GM12874 (cell line): Measurements from ENCODE around the gene RAB6B.

Source experiments
- TF ChIP-seq, protein P1 (sequence below): IDR thresholded peaks from 2 replicates; pipeline ENCODE4 v1.5.1; 2011; ENCODE audit warnings: low read depth, mild to moderate bottlenecking, control low read depth, low read length, moderate library complexity; ENCODE audit not compliant: insufficient read depth

Gene RAB6B

DNA sequence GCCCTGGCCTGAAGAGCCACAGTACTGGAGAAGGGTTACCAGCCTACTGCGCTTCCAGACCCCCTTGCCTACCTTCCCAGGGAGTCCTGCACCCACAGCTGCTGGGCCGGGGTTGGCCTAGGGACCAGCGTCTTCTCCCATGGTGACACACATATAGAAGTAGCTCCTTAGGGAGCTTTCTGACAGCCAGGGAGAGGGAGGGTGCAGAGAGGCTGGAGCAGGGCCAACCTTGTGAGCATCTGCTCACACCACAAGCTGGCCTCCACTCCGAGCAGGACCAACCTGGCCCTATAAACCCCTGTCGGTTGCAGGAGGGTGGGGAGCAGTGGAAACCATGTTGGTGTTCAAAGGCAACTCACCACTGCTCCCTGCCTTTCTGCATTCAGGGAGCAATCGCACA, 54.9 kb downstream of the RAB6B start:
- TF ChIP-seq, protein P1, sequence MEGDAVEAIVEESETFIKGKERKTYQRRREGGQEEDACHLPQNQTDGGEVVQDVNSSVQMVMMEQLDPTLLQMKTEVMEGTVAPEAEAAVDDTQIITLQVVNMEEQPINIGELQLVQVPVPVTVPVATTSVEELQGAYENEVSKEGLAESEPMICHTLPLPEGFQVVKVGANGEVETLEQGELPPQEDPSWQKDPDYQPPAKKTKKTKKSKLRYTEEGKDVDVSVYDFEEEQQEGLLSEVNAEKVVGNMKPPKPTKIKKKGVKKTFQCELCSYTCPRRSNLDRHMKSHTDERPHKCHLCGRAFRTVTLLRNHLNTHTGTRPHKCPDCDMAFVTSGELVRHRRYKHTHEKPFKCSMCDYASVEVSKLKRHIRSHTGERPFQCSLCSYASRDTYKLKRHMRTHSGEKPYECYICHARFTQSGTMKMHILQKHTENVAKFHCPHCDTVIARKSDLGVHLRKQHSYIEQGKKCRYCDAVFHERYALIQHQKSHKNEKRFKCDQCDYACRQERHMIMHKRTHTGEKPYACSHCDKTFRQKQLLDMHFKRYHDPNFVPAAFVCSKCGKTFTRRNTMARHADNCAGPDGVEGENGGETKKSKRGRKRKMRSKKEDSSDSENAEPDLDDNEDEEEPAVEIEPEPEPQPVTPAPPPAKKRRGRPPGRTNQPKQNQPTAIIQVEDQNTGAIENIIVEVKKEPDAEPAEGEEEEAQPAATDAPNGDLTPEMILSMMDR, result no peak

DNA sequence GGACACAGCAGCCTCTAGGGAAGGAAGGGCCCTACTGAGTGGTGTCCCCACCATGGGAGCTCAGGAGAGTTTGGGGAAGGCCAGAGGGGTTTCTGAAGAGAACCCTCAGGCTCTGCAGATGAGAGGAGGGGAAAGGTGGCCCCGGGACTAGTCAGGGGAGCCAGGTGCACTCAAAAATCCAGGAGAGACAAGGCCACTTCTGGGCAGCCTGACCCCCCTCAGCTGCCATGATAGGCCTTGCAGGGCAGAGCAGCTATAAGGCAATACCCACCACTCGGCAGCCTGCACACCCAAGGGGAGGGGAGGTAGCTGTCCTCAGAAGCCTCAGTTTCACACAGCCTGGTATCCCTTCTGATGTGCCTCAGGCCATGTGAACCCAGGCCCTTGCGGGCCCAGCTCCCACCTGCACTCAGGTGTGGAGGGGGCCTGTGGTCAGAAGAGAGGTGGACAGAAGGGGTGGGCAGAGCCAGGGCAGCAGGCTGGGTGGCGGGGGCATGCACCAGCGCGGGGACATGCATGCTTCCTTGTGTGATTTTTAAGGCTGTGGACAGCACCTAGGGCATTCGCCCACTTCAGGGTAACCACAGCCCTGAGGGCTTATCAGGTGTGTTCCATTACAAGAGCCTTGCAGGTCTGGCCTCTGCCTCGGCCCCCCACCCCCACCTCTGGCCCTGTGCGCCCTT, 55.5 kb downstream of the RAB6B start:
- TF ChIP-seq, protein P1, result no peak

DNA sequence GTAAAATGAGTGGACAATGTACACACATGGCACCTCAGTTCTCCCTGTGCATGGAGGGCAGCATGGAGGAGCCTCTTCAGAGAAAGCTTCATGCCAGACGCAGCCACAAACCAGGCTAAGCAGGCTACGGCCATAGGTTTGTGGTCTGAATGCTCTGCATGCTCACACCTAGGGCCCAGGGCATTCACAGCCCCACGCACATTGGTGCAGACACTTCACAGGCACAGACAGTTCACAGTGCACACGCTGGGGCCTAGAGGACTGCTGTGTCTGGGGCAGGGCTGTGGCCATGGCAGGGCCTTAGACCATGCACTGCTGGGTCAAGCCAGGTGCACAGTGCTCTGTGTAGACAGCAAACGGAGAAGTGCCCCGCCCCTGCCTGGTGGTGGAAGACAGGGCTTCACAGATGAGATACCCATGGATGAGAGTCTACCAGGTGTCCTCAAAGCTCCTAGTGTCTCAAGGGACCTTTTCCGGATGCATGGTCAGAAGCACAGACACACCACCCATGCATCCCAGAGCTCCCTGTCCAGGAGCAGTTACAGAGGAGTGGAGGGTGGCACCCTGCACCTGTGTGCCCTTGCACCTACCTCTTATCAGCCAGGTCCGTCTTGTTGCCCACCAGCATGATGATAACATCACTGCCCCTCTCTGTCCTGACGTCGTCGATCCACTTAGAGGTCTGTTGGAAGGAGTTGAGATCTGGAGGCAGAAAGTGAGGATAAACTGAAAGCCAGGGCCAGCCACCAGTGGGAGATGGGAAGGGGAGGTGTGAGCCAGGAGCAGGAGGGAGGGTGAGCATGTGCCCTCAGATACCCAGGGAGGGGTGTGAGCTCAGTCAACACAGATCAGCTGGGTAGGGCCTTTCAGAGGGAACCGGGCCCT, 56.5 kb downstream of the RAB6B start:
- TF ChIP-seq, protein P1, result no peak

DNA sequence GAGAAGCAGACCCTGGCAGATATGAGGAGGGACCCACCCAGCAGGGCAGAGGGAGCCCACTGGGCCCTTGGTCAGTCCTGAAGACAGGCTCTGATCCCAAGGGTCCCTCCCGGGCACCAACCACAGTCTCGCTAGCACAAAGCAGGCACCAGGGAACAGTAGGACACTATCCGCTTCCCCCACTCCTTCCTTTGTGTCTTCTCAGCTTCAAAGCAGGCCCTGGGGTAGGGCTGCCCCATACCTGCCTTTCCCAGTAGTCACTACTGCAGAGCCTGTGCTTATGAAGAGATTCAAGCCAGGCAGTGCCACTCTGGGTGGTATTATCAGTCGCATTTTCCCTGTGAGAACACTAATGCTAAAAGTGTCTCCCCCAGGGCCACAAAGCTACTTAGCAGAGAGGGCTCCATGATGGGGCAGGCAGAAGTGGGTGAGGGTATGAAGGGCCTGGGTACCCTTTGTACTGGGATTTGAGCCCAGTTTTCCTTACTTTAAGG, 57.3 kb downstream of the RAB6B start:
- TF ChIP-seq, protein P1, result no peak

DNA sequence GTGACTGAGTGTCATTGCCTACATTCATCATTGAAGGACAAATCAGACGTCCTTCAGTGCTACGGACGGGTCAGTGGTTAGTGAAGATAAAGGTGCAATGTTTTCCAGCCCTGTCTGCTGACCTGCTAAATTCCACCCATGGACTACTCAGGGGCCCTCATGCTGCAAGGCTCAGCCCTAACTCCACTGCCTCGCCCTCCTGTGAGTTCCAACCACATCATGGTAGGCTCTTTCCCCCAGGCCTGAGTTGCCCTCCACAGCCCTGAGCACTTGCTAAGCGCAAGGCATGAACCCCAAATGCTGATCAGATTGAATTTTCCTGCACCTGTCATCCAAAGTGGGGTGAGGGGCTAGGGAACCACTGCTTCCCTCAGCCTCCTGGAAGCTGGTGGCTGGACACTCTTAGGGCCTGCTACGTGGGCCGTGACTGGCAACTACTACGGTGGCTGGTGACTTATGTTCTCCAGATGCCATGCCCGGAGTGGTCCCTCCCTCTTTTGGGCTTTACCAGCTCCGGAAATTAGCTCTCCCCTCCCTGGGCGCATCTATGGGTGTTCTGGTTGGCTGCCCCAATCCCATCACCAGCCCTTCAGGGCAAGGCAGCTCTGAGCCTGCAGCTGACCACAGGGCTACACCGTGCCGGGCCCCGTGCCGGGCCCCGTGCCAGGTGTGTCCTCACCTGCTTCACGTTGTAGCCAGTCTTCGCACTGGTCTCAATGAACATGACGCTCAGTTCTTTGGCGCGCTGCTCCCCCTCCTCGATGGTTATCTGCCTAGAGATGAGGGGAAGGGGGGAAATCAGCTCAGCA, 58.0 kb downstream of the RAB6B start:
- TF ChIP-seq, protein P1, result no peak

DNA sequence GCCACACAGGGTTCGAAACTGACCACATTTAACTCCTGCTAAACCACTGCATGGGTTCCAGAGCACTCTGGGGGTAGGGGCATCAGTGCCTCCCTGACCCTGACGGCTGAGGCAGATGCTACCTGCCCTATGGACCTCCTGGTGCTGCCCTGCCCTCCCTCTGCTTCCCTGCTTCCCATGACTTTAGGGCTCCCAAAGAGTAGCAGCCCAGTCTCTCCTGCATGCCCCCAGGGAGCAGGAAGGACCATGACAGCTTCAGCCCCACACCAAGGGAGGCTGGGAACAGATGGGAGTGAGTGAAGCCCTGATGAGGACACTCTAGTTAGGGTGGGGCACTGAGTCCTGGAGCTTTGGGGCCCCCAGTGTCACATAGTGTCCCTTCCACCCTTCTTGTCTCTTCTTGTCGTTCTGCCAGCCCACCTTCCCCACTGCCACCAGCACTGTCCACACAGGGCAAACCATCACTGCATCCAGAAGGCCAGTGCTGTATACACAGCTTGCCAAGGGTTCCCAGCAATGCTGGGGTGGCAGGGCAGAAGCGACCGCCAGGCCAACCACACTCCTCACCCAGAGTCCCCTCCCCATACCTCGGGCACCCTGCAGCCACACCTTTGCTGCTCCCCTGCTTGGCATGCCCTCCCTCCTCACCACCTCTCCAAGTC, 59.1 kb downstream of the RAB6B start:
- TF ChIP-seq, protein P1, result no peak

DNA sequence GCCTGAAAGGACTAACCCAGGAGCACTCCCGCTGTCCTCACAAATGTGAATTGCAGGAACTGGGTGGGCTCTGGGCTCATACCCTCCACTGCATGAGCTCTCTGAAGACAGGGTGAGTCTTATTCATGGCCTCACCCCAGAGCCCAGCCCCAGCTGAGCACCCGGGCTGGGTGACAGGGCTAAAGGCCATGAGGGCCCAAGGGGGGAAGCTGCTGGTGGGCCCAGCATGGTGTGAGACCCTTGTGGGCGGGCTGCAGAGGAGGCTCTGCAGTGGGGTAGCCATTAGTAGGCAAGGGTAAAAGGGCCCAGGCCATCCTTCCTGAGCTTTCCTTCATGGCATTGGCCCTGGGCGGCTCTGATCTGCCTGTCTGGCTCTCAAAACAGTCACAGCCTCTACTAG, 59.7 kb downstream of the RAB6B start:
- TF ChIP-seq, protein P1, result no peak
